ENCODE results near the gene AFF4.

The AFF4 gene

GRCh38 chr5:132854301-132854700, 109.1 kb downstream of the AFF4 start:
- no peak for DNase-seq (ENCODE audit: extremely low read depth, low read depth)
- no peak overlapping the region for H3K4me3 ChIP-seq (replicated peaks; ENCODE audit: low read depth, low read length)
- TF ChIP-seq CTCF (IDR thresholded peaks at IDR 0.05; ENCODE audit: low read depth, low read length, missing control alignments), result no peak

- TF ChIP-seq CTCF (IDR thresholded peaks at IDR 0.05; ENCODE audit: low read depth, low read length, missing control alignments), result no peak
- no peak overlapping the region for H3K4me3 ChIP-seq (replicated peaks; ENCODE audit: low read depth, low read length)
- DNase-seq (ENCODE audit: extremely low read depth, low read depth), result no peak
Observed at GRCh38 chr5:132853790-132854189, 109.6 kb downstream of the AFF4 start.

GRCh38 chr5:132853323-132853722, 110.1 kb downstream of the AFF4 start:
- no peak overlapping the region for H3K4me3 ChIP-seq (replicated peaks; ENCODE audit: low read depth, low read length)
- DNase-seq (ENCODE audit: extremely low read depth, low read depth), result no peak
- TF ChIP-seq CTCF (IDR thresholded peaks at IDR 0.05; ENCODE audit: low read depth, low read length, missing control alignments), result no peak

GRCh38 chr5:132850066-132850465, 113.4 kb downstream of the AFF4 start:
- no peak overlapping the region for H3K4me3 ChIP-seq (replicated peaks; ENCODE audit: low read depth, low read length)
- no peak for TF ChIP-seq CTCF (IDR thresholded peaks at IDR 0.05; ENCODE audit: low read depth, low read length, missing control alignments)
- no peak for DNase-seq (ENCODE audit: extremely low read depth, low read depth)

- H3K4me3 ChIP-seq (replicated peaks; ENCODE audit: low read depth, low read length), result no peak overlapping the region
- TF ChIP-seq CTCF (IDR thresholded peaks at IDR 0.05; ENCODE audit: low read depth, low read length, missing control alignments), result no peak
- no peak for DNase-seq (ENCODE audit: extremely low read depth, low read depth)
Observed at GRCh38 chr5:132849347-132849746, 114.1 kb downstream of the AFF4 start.

GRCh38 chr5:132848270-132848669, 115.2 kb downstream of the AFF4 start:
- DNase-seq (ENCODE audit: extremely low read depth, low read depth), result no peak
- H3K4me3 ChIP-seq (replicated peaks; ENCODE audit: low read depth, low read length), result no peak overlapping the region
- TF ChIP-seq CTCF (IDR thresholded peaks at IDR 0.05; ENCODE audit: low read depth, low read length, missing control alignments), result no peak

GRCh38 chr5:132841305-132841704, 122.1 kb downstream of the AFF4 start:
- no peak for TF ChIP-seq CTCF (IDR thresholded peaks at IDR 0.05; ENCODE audit: low read depth, low read length, missing control alignments)
- no peak overlapping the region for H3K4me3 ChIP-seq (replicated peaks; ENCODE audit: low read depth, low read length)
- DNase-seq (ENCODE audit: extremely low read depth, low read depth), result no peak

Data from HFF-Myc (cell line).